K562 (cell line): ENCODE data around the gene LNPEP.
A peak's percentile ranks its signal among the peaks of the same experiment; 100 is the strongest.

Experiments used
- BRCA1 ChIP-seq, 2 experiments: fragments of 450-650 bp in 1 of 2; sonication (generic) in 1 of 2; formaldehyde crosslinking in 1 of 2; IDR thresholded peaks; 2 replicates each; pipeline versions ENCODE4 v1.5.0 to v1.6.1; 2017 to 2020; ENCODE audit warnings: mild to moderate bottlenecking in 1 of 2, missing genetic modification reagents in 1 of 2
- CREB1 ChIP-seq, 2 experiments: sonication (generic) in 1 of 2; formaldehyde crosslinking in 1 of 2; IDR thresholded peaks; 2 replicates each; pipeline versions ENCODE4 v1.6.1 to v1.8.0; 2012 to 2022; ENCODE audit warnings: inconsistent platforms in 1 of 2, mild to moderate bottlenecking in 1 of 2, missing genetic modification reagents in 1 of 2, moderate library complexity in 1 of 2
- CREB5 ChIP-seq: fragments of 250-450 bp; sonication (Bioruptor Pico); IDR thresholded peaks from 2 replicates; pipeline ENCODE4 v1.5.0; 2020; ENCODE audit warnings: mild to moderate bottlenecking
- CREM ChIP-seq: IDR thresholded peaks from 2 replicates; pipeline ENCODE4 v1.6.1; 2014; ENCODE audit warnings: antibody characterized with exemption, low read depth
- CTCF ChIP-seq, 3 experiments: IDR thresholded peaks in 2 of 3; conservative IDR thresholded peaks in 1 of 3; 2 replicates each; pipeline ENCODE4 v1.5.1; 2011 to 2012; ENCODE audit warnings: low read length in 3 of 3, mild to moderate bottlenecking in 3 of 3, control low read depth in 2 of 3, improper control_type of control experiment in 1 of 3, inconsistent platforms in 1 of 3, low read depth in 1 of 3, mixed read lengths in 1 of 3, moderate library complexity in 1 of 3; ENCODE audit not compliant: insufficient read depth in 2 of 3
- HDAC6 ChIP-seq: IDR thresholded peaks from 2 replicates; pipeline ENCODE4 v1.6.1; 2012; ENCODE audit warnings: low read depth, mild to moderate bottlenecking, control low read depth, inconsistent platforms, low read length, moderate library complexity
- POLR2AphosphoS5 ChIP-seq: IDR thresholded peaks from 2 replicates; pipeline ENCODE4 v1.6.1; 2011; ENCODE audit warnings: mild to moderate bottlenecking, low read depth, low read length, moderate library complexity; ENCODE audit not compliant: control insufficient read depth, insufficient read depth
- UBTF ChIP-seq, 2 experiments: IDR thresholded peaks; 2 replicates each; pipeline ENCODE4 v1.6.1; 2012; ENCODE audit warnings: improper control_type of control experiment in 2 of 2, low read depth in 2 of 2, low read length in 2 of 2, borderline replicate concordance in 1 of 2
- XRCC5 ChIP-seq: fragments of 200-400 bp; formaldehyde crosslinking; IDR thresholded peaks from 2 replicates; pipeline ENCODE4 v1.6.1; 2017; ENCODE audit warnings: low read depth, mild to moderate bottlenecking, low read length
- ZKSCAN1 ChIP-seq: fragments of 150-350 bp; IDR thresholded peaks from 2 replicates; pipeline ENCODE4 v1.6.1; 2016; ENCODE audit warnings: low read depth, low read length
- ZNF143 ChIP-seq: sonication (generic); formaldehyde crosslinking; IDR thresholded peaks from 2 replicates; pipeline ENCODE4 v1.9.0; 2022; ENCODE audit warnings: mild to moderate bottlenecking, missing genetic modification reagents
- ZNF589 ChIP-seq: fragments of 200-800 bp; sonication (Bioruptor generic); IDR thresholded peaks from 2 replicates; pipeline ENCODE4 v1.6.1; 2016; ENCODE audit warnings: low read depth, missing genetic modification characterization, missing compliant biosample characterization
- ZZZ3 ChIP-seq: fragments of 450-650 bp; IDR thresholded peaks from 2 replicates; pipeline ENCODE4 v1.6.1; 2016; ENCODE audit warnings: antibody characterized with exemption, mild to moderate bottlenecking, moderate library complexity

GRCh38 chr5:97044052-97044451 lies 108.2 kb downstream of the LNPEP start:
- TF ChIP-seq CTCF (IDR thresholded peaks at IDR 0.05 in 2 of 3, conservative IDR thresholded peaks at IDR 0.05 in 1 of 3; ENCODE audit: insufficient read depth in 2 of 3, low read depth in 1 of 3, low read length in 3 of 3) (peak; percentile 62 to 68 (median 63)), POLR2AphosphoS5 (no peak), ZZZ3 (no peak), CREB1 (IDR thresholded peaks at IDR 0.05) (no peak), CREB1 (CRISPR knock-in tag; IDR thresholded peaks at IDR 0.05) (no peak), ZNF589 (CRISPR knock-in tag) (no peak), ZKSCAN1 (no peak), ZNF143 (CRISPR knock-in tag) (no peak), CREB5 (CRISPR knock-in tag) (no peak), XRCC5 (no peak), CREM (no peak), HDAC6 (no peak), UBTF (IDR thresholded peaks at IDR 0.05; ENCODE audit: borderline replicate concordance in 1 of 2, low read depth in 2 of 2, low read length in 2 of 2) (0 out of 4 replicates have a peak, but pooled peaks of 1 of the 2 experiments have one; percentile 37), BRCA1 (IDR thresholded peaks at IDR 0.05) (no peak), BRCA1 (CRISPR knock-in tag; IDR thresholded peaks at IDR 0.05) (no peak)
